Left hindlimb (tissue), 1 donor: ENCODE measurements around the gene B3GALT6.
"Not testable (repeated sequence)": the region's sequence is repeated elsewhere in the genome, so short reads cannot be mapped to it uniquely, and the experiment has no call there.

ENCODE experiments used
- DNase-seq: peaks from one replicate; pipeline ENCODE4 v3.0.0-alpha.2; 2018

B3GALT6 gene

GRCh38 chr1:1245817-1246576, 14.0 kb downstream of the B3GALT6 start:
- no peak for DNase-seq

- DNase-seq, result no peak
Observed at GRCh38 chr1:1246577-1247340, 14.7 kb downstream of the B3GALT6 start, which contains the start of gene C1QTNF12. TSS of gene C1QTNF12 (minus strand) at chr1:1246722. CDS start at chr1:1246690, 32 bp downstream.

GRCh38 chr1:1247341-1247913, 15.4 kb downstream of the B3GALT6 start:
- DNase-seq, result no peak

GRCh38 chr1:1248009-1248913, 16.2 kb downstream of the B3GALT6 start:
- DNase-seq, result not testable (repeated sequence)

- no peak for DNase-seq
Observed at GRCh38 chr1:1250786-1251284, 18.8 kb downstream of the B3GALT6 start.

- no peak for DNase-seq
Observed at GRCh38 chr1:1253314-1253713, 21.3 kb downstream of the B3GALT6 start.

GRCh38 chr1:1253972-1254666, 22.1 kb downstream of the B3GALT6 start:
- DNase-seq, result no peak

- no peak for DNase-seq
Observed at GRCh38 chr1:1254667-1254998, 22.6 kb downstream of the B3GALT6 start.

- no peak for DNase-seq
Observed at GRCh38 chr1:1255078-1255477, 23.0 kb downstream of the B3GALT6 start.

GRCh38 chr1:1255611-1256010, 23.6 kb downstream of the B3GALT6 start:
- no peak for DNase-seq

GRCh38 chr1:1256956-1257871, 25.2 kb downstream of the B3GALT6 start:
- DNase-seq, result no peak

- DNase-seq, result no peak
Observed at GRCh38 chr1:1259119-1259488, 27.1 kb downstream of the B3GALT6 start.

GRCh38 chr1:1259540-1259939, 27.5 kb downstream of the B3GALT6 start:
- DNase-seq, result no peak

- no peak for DNase-seq
Observed at GRCh38 chr1:1259951-1260600, 28.0 kb downstream of the B3GALT6 start.

GRCh38 chr1:1260843-1261560, 29.0 kb downstream of the B3GALT6 start:
- DNase-seq, result no peak

- no peak for DNase-seq
Observed at GRCh38 chr1:1262071-1262470, 30.0 kb downstream of the B3GALT6 start.

- no peak for DNase-seq
Observed at GRCh38 chr1:1262758-1263157, 30.7 kb downstream of the B3GALT6 start.

- no peak for DNase-seq
Observed at GRCh38 chr1:1264026-1264425, 32.0 kb downstream of the B3GALT6 start.

GRCh38 chr1:1264868-1265272, 32.8 kb downstream of the B3GALT6 start:
- no peak for DNase-seq
